Caki2 (cell line): ENCODE measurements around the gene C1QBP. TPM values are rescaled to one million over a fixed set of nuclear protein-coding genes. Genes with fewer than 3 reads are reported as not detected.
"Not testable (repeated sequence)": the region's sequence is repeated elsewhere in the genome, so short reads cannot be mapped to it uniquely, and the experiment has no call there.

ENCODE experiments used
- DNase-seq: peaks from one replicate; pipeline ENCODE4 v3.0.0-alpha.2; 2015; ENCODE audit warnings: low read depth
- in situ Hi-C: cut with HindIII; loops from 2 replicates; pipeline ENCODE4 v1.10.0; 2016; ENCODE audit warnings: low sequenced_read_pairs, low pct_unique_long_range_greater_than_20kb, mixed read lengths
- total RNA-seq: library from RNA; depleted of rRNA; stranded (reverse); fragments of >200 nt; shearing (Covaris generic); gene quantifications from 2 replicates; pipeline ENCODE4 v1.2.3, GENCODE V29; 2014; ENCODE audit warnings: low replicate concordance

The C1QBP gene
- total RNA-seq, 1 experiment from 2014 or later = 327 TPM

GRCh38 chr17:5437721-5438317 is 1.1 kb downstream of the C1QBP start:
- DNase-seq = no peak
- in situ Hi-C loops = no loop called here

GRCh38 chr17:5435781-5436315 is 3.1 kb downstream of the C1QBP start:
- DNase-seq, in situ Hi-C loops: not testable (repeated sequence)

- DNase-seq = no peak
- in situ Hi-C loops = no loop called here
Measured at GRCh38 chr17:5434984-5435383, 4.0 kb downstream of the C1QBP start.

GRCh38 chr17:5431949-5432556 is 6.9 kb downstream of the C1QBP start:
- in situ Hi-C loops = no loop called here
- no peak for DNase-seq

GRCh38 chr17:5431234-5431633 is 7.7 kb downstream of the C1QBP start:
- in situ Hi-C loops, DNase-seq: not testable (repeated sequence)

GRCh38 chr17:5430413-5430999 is 8.4 kb downstream of the C1QBP start:
- in situ Hi-C loops = no loop called here
- no peak for DNase-seq

GRCh38 chr17:5429191-5429887 is 9.6 kb downstream of the C1QBP start:
- DNase-seq = no peak
- in situ Hi-C loops = no loop called here

GRCh38 chr17:5425826-5426225 is 13.1 kb downstream of the C1QBP start:
- in situ Hi-C loops = no loop called here
- no peak for DNase-seq

- no peak for DNase-seq
- in situ Hi-C loops = no loop called here
Measured at GRCh38 chr17:5424909-5425308, 14.0 kb downstream of the C1QBP start.

GRCh38 chr17:5422505-5422904 is 16.4 kb downstream of the C1QBP start:
- in situ Hi-C loops = no loop called here
- peak; percentile 44 for DNase-seq

GRCh38 chr17:5419959-5420653 is 18.8 kb downstream of the C1QBP start, which contains the start of gene RPAIN:
TSS of gene RPAIN (plus strand) at chr17:5420182. CDS start at chr17:5420211, 29 bp downstream.
- no peak for DNase-seq
- in situ Hi-C loops = no loop called here

- DNase-seq = peak; percentile 97
- in situ Hi-C loops = no loop called here
Measured at GRCh38 chr17:5419356-5419958, 19.5 kb downstream of the C1QBP start, which contains the start of gene NUP88. TSS of gene NUP88 (minus strand) at chr17:5419662. CDS start at chr17:5419650, 12 bp downstream.

- in situ Hi-C loops = no loop called here
- DNase-seq = peak; percentile 79
Measured at GRCh38 chr17:5418858-5419355, 20.0 kb downstream of the C1QBP start.

GRCh38 chr17:5416901-5417300 is 22.1 kb downstream of the C1QBP start:
- no peak for DNase-seq
- in situ Hi-C loops = no loop called here

- DNase-seq = peak; percentile 67
- in situ Hi-C loops = no loop called here
Measured at GRCh38 chr17:5413682-5414081, 25.3 kb downstream of the C1QBP start.

- DNase-seq = no peak
- in situ Hi-C loops = no loop called here
Measured at GRCh38 chr17:5410594-5411272, 28.2 kb downstream of the C1QBP start.

- in situ Hi-C loops = no loop called here
Measured at GRCh38 chr17:5408186-5408585, 30.8 kb downstream of the C1QBP start.

More at GRCh38 chr17:5408186-5408585, 30.8 kb downstream of the C1QBP start:
- no peak for DNase-seq
